ENCODE measurements around the gene RNF180.

DNA sequence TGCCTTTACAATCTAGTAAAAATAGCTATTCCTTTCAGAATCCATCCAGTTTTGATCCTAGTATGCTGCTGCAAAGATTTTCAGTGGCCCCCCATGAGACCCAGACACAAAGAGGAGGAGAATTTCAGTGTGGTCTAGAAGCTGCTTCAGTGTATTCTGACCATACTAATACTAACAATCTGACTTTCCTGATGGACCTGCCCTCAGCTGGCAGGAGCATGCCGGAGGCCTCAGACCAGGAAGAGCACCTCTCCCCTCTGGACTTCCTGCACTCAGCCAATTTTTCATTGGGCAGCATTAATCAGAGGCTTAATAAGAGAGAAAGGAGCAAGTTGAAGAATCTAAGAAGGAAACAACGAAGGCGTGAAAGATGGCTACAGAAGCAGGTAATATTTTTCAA is 48.5 kb downstream of the RNF180 start:
- no peak for TF ChIP-seq POLR2AphosphoS5 (IDR thresholded peaks at IDR 0.05; ENCODE audit: low read depth, low read length)
- TF ChIP-seq SIN3A (IDR thresholded peaks at IDR 0.05; ENCODE audit: borderline replicate concordance, insufficient read depth, low read length): no peak
- no peak for TF ChIP-seq FOXP2 (optimal IDR thresholded peaks at IDR 0.05; ENCODE audit: borderline replicate concordance, extremely low read depth, extremely low read length, insufficient read depth)
- TF ChIP-seq TAF1 (IDR thresholded peaks at IDR 0.05; ENCODE audit: borderline replicate concordance, insufficient read depth, low read length): no peak
